Muscle of arm (tissue), 14 donors: Measurements from ENCODE around the gene CCDC51. TPM values are rescaled to one million over a fixed set of nuclear protein-coding genes. Genes with fewer than 3 reads are reported as not detected.
"Not testable (repeated sequence)": the region's sequence is repeated elsewhere in the genome, so short reads cannot be mapped to it uniquely, and the experiment has no call there.

ENCODE experiments used
- DNase-seq: peaks from one replicate; pipeline ENCODE4 v3.0.0-alpha.2; 2013
- long read RNA-seq, 11 donors: transcript quantifications; one replicate each; lab custom pipeline, GENCODE V29; 2026
- polyA plus RNA-seq, 12 donors: library from polyadenylated mRNA; unstranded; fragments of 120-200 nt; gene quantifications; one replicate each; pipeline ENCODE4 v1.2.1, GENCODE V29; 2013; ENCODE audit not compliant: insufficient read length in 12 of 12

The CCDC51 gene, protein sequence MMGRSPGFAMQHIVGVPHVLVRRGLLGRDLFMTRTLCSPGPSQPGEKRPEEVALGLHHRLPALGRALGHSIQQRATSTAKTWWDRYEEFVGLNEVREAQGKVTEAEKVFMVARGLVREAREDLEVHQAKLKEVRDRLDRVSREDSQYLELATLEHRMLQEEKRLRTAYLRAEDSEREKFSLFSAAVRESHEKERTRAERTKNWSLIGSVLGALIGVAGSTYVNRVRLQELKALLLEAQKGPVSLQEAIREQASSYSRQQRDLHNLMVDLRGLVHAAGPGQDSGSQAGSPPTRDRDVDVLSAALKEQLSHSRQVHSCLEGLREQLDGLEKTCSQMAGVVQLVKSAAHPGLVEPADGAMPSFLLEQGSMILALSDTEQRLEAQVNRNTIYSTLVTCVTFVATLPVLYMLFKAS
- polyA plus RNA-seq, result 10 to 100 TPM in 9 of 12 donors, 1 to 10 TPM in 2, not detected in 1; 8.9 to 22.3 (median 11.0) TPM
- long read RNA-seq, donor 1, partial matches to known transcripts, result 0 of 1 reads
- long read RNA-seq, donor 1, other reads (novel, unspliced or antisense), result 0 of 1 reads
- long read RNA-seq, donor 2, partial matches to known transcripts, result 0 of 1 reads
- long read RNA-seq, donor 2, other reads (novel, unspliced or antisense), result 0 of 1 reads
- long read RNA-seq, donor 3, partial matches to known transcripts, result 0 of 2 reads
- long read RNA-seq, donor 3, other reads (novel, unspliced or antisense), result 0 of 2 reads
- long read RNA-seq, donor 4, partial matches to known transcripts, result 0 of 2 reads
- long read RNA-seq, donor 4, other reads (novel, unspliced or antisense), result 0 of 2 reads
- long read RNA-seq, donor 5, transcript CCDC51-201 (4 exons, 1,560 nt), result major isoform, 6 of 8 reads
- long read RNA-seq, donor 5, partial matches to known transcripts, result 0 of 8 reads
- long read RNA-seq, donor 5, other reads (novel, unspliced or antisense), result 0 of 8 reads
- long read RNA-seq, donor 6, partial matches to known transcripts, result 0 of 1 reads
- long read RNA-seq, donor 6, other reads (novel, unspliced or antisense), result 0 of 1 reads
- long read RNA-seq, donor 7, result 0 reads
- long read RNA-seq, donor 8, partial matches to known transcripts, result 0 of 3 reads
- long read RNA-seq, donor 8, other reads (novel, unspliced or antisense), result 0 of 3 reads
- long read RNA-seq, donor 9, partial matches to known transcripts, result 0 of 1 reads
- long read RNA-seq, donor 9, other reads (novel, unspliced or antisense), result 0 of 1 reads
- long read RNA-seq, donor 10, partial matches to known transcripts, result 0 of 4 reads
- long read RNA-seq, donor 10, other reads (novel, unspliced or antisense), result 0 of 4 reads
- long read RNA-seq, donor 11, partial matches to known transcripts, result 0 of 4 reads
- long read RNA-seq, donor 11, other reads (novel, unspliced or antisense), result 0 of 4 reads

DNA sequence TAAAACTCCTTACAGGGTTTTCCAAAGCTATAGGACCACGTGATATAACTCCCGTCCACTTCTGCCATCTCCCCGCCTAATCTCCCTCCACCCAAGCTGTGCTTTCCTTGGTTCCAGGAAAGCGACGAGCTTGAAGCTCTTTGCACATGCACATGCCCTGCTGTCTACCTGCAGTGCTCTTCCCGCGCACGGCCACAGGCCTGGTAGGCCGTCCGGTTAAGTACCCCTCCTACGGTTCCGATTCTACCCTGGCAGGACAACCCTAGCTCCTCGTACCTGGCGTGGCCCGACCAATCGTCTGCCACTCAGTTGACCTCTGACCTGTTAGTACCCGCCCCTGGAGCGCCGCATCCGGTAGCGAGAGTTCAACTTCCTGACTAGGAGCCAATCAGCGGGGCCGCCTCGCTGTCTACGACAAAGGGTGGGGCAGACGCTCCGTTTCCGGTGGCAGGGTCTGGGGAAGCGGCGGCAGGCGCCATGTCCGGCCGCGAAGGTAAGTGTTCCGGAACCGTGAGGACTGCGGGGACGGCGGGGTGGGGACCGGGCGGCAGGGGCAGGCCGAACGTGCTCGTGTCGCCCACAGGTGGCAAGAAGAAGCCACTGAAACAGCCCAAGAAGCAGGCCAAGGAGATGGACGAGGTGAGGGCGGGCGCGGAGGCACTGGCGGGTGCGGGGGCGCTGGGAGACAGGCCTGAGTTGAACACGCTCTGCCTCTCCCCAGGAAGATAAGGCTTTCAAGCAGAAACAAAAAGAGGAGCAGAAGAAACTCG lies at the start of gene CCDC51, which contains the start of gene TMA7:
Gene CCDC51, minus strand, starts transcription at position 300 of the 770 bp plus-strand sequence. CDS start 4,991 bp downstream, outside the sequence.
Gene TMA7, plus strand, starts transcription at position 438 of the 770 bp plus-strand sequence. Its CDS starts 40 bp downstream, at position 478.
- DNase-seq, result peak; percentile 96

GRCh38 chr3:48486952-48487351 lies 47.0 kb upstream of the CCDC51 start:
- no peak for DNase-seq

GRCh38 chr3:48482822-48483221 lies 42.9 kb upstream of the CCDC51 start:
- DNase-seq, result not testable (repeated sequence)

DNA sequence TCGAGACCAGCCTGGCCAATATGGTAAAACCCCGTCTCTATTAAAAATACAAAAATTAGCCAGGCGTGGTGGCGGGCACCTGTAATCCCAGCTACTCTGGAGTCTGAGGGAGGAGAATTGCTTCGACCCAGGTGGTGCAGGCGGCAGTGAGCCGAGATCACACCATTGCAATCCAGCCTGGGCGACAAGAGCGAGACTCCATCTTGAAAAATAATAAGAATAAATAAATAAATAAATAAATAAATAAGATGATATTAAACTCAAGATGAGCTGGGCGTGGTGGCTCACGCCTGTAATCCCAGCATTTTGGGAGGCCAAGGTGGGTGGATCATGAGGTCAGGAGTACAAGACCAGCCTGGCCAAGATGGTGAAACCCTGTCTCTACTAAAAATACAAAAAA lies 41.0 kb upstream of the CCDC51 start:
- DNase-seq, result not testable (repeated sequence)

DNA sequence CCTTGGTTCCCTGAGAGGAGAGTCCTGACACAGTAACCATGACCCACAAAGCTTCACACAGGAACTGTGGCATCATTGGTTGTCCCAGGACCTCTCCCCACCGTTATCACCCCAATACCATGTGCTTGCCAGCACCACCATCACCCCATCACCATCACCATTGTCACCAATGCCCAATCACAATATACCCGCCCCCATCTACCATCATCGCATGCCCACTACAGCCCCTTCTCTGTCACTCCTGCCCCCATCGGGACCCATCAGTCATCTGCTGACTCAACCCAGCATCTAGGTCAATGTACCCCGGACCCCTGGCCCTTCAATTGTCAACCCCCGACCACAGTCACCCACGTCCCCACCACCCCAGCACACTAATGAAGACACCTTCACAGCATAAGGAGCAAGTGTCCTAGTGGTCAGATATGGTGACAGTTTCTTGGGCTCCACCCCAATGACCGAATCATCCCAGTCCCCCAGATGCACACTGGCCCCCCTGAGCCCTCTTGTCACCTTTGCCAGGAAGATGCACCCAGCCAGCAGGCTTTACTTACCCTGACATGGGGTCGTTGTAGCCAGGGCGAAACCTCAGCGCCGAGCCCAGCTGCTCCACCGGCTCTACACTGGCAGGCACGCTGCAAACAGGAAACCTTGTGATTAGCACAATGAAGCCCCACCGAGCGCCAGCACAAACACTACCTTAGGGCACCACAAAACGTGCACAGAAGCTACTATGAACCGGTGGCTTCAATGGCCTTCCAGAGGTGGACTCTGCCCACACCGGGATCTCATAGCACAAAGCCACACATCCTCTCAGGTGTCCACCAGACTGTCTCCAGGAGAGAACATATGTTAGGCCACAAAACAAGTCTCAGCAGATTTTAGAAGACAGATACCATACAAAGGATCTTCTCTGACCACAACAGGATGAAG lies 39.0 kb upstream of the CCDC51 start:
- DNase-seq, result no peak

DNA sequence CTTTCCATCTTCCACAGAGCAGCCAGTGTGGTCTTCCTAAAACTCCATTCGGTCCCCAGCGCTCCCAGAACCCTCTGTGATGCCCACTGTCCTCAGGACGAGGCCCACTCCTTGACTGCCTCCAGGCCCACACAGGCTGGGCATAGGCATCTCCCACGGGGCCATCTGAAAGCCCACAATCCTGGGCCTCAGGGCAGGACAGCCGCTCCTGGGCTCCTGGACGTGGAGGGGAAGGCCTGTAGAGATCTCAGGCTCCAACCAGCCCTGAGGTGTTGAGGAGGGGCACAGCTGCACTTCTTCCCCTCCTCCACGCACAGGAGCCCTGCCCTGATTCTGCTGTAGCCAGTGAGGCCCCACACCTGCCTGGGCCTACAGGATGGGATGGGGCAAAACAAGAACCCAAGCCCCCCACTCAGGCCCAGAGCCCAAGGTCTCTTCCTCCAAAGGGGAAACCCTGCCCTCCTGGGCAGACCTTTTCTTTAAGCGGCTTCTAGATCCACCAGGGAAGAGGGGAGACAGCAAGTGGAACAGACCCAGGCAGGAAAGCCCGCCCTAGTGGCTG lies 38.1 kb upstream of the CCDC51 start:
- no peak for DNase-seq

GRCh38 chr3:48476426-48477053 lies 36.6 kb upstream of the CCDC51 start:
- DNase-seq, result no peak

GRCh38 chr3:48475188-48475587 lies 35.3 kb upstream of the CCDC51 start:
- DNase-seq, result no peak

- DNase-seq, result no peak
These were observed 34.7 kb upstream of the CCDC51 start for GRCh38 chr3:48474619-48475018.

DNA sequence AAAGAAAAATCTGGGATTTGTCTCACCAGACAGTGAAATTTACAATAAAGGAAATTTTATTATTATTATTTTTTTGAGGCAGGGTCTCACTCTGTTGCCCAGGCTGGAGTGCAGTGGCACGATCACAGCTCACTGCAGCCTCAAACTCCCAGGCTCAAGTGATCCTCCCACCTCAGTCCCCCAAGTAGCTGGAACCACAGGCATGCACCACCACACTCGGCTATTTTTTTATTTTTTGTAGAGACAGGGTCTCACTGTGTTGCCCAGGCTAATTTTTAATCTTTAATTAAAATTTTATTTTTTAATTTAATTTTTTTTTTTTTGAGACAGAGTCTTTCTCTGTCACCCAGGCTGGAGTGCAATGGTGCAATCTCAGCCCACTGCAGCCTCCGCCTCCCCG lies 34.1 kb upstream of the CCDC51 start:
- DNase-seq, result not testable (repeated sequence)

DNA sequence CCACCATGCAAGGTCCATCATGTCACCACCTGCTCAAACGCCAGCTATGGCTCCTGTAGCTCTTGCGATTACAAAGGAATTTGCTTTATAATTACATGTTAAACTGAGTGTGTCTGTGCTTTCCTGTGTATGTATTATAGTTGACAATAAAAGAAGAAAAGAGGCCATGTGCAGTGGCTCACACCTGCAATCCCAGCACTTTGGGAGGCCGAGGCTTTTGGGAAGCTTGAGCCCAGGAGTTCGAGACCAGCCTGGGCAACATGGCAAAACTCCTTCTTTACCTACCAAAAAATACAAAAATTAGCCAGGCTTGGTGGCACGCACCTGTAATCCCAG lies 33.7 kb upstream of the CCDC51 start:
- no peak for DNase-seq

DNA sequence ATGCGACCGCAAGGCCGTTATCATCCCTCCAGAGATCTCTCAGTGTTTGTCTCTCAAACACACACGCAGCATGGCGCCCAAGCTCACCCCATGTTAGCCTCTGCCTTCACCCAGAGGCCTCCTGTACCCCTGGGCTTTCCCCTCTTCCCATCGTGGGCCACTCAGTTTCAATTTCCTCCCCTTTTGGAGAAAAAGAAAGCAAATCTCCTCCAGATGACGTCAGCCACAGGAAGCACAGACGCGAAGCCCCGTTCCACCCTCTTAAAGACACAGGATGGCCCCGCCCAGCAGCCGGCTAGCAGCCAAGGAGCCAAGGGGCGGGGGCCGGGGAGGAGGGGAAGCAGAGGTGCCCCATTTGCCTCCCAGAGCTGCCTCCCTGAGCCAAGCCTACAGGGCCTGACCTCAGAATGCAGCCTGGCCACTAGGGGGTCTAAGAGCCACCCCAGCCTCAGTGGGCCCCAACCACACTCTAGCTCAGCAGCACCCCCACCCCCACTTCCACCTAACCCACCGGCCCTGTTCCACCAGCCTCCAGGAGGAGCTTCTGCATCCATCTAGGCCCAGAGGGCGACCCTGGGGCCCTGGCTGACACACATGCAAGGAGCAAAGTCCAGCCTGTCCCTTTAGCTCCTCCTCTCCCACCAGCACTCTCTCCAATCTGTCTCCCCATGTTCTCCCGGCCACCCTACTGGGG lies 33.2 kb upstream of the CCDC51 start:
- DNase-seq, result peak; percentile 84

DNA sequence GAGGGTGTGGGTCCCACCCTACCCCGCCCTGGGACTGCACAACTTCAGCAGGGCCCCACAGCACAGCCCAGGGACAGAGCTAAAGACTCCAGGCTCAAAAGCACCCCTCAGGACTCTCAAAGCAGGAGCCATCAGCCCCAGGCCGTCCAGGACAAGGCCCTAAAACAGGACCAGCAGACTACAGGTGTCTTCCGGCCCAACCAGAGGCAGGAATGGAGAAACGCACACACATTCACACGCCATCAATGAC lies 32.7 kb upstream of the CCDC51 start:
- DNase-seq, result no peak

- no peak for DNase-seq
These were observed 30.4 kb upstream of the CCDC51 start for GRCh38 chr3:48470286-48470685.

DNA sequence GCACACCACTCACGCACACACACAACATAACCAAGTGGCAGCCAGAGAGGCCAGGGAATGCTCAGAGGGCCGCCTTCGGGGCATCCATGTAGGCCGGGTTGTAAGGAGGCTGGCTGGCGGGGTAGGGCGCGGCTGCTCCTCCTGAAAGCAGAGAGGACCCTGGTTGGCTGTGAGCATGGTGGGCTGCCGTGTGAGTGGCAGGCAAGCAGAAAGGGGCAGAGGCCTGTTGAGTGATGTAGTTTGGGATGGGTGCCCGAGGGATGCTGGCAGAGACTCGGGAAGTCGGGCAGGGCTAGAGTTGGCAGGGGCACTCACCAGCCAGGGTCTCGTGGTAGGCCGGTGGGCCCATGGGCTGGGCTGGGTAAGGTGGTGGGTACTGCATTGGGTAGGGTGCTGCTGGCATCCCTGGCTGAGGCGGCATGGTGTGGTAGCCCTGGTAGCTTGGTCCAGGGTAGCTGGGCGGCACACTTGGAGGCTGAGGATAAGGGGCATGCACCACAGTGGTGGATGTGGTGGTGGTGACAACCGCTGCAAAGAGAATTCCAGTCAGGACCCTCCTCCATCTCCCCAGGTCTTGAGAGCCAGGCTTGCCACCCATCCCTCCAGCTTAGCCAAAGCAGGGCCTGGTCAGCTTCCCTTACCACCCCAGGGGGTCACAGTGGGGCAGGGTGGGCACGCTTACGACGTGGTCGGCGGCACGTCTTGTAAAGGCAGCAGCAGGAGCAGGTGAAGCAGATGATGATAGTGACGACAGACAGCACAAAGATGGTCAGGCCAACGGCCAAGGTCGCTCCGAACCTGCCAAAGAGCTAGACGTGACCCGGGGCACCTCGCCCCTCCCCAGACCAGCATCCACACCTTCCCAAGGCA lies 29.4 kb upstream of the CCDC51 start:
- no peak for DNase-seq

GRCh38 chr3:48468329-48468731 lies 28.4 kb upstream of the CCDC51 start:
- DNase-seq, result no peak

DNA sequence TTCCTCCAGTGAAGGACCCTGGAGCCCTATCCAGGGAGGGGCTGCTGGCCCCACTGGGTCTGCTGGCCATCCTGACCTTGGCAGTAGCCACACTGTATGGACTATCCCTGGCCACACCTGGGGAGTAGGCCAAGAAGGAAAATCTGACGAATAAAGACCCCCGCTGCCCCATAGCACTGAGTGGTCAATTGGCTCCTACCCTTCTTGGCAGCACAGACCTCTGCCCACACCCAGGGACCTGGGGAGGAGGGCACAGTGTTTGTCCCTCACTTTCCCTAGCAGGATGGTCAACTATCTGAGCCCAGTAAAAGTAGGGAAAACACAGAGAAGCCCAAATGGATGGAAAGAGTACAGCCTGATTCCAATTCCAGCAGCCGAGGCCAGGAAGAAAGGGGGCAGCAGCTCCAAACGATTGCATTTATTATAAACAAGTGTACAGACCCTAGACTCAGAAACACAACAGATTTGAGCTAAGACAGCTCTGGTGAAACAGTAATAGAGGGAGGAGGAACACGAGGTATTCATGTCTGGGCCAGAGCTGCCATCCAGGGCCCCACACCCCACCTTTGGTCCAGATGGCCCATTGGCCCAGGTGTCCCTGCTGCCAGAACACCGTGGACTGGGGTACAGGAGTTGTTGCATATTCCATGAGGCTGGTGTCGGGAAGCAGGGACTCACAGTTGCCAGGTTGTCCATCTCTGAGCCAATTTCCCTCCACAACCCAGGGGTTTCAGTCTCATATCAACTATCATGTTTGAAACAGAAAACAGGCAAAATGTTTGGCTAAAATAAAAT lies 27.8 kb upstream of the CCDC51 start:
- no peak for DNase-seq
